A172 (cell line): Measurements from ENCODE around the gene RASGEF1B. TPM values are rescaled to one million over a fixed set of nuclear protein-coding genes. Genes with fewer than 3 reads are reported as not detected.

ENCODE experiments used
- DNase-seq: peaks from one replicate; pipeline ENCODE4 v3.0.0-alpha.2; 2015; ENCODE audit warnings: low spot score
- total RNA-seq: library from RNA; depleted of rRNA; stranded (reverse); fragments of >200 nt; shearing (Covaris generic); gene quantifications from 2 replicates; pipeline ENCODE4 v1.2.3, GENCODE V29; 2014

RASGEF1B gene
- total RNA-seq, 1 experiment from 2014 or later, result not detected

DNA sequence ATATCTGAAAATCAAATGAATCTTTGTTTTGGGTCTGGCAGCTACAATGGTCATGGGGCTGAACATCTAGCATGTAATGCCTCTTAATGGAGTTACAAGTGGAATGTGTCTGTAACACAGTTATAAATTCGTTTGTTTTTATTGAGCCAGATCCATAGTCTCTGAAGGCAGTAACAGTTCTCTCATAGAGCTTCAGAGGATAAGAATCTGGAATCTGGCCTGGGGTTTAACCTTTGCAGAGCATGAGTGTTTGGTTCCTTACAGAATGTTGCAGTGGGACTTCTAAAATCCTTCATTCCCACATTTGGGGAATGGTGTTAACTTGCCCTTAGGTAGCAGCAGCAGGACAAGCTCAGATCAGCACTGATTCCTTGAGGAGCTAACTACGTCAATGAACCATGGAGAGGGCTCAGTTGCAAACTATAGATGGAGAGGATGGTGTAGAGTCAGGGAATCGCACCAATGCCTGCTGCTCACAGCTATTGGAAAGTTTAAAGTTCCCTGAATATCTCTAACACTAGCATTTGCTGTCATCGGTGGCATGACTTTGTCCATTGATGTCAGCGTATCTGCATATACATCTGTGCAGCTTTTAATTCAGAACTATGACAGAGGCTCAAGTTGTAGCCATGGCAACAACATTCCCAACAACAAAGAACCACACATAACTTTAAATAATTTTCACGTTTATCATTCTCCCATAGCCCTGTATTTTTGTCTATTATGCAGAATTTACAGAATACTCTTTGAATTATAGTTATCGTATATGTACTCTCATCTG, 72.2 kb downstream of the RASGEF1B start:
- DNase-seq, result no peak

DNA sequence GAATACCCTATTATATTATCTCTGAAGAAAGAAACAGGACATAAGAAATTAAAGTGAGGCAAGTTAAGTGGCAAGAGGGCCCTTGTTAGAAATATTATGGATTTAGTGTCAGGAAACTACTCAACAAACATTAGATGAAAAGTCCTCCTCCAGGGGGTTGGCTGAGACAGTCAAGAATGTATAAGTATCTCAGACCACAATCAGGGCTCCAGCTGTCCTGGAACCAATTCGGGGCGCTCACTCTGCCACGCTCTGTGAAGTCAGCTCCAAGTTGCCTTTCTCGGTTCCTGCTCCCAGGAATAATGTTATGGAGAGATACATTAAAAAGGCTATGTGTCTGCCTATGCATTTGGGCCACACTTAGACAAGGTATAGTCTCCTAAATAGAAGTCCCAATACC, 73.3 kb downstream of the RASGEF1B start:
- DNase-seq, result no peak

DNA sequence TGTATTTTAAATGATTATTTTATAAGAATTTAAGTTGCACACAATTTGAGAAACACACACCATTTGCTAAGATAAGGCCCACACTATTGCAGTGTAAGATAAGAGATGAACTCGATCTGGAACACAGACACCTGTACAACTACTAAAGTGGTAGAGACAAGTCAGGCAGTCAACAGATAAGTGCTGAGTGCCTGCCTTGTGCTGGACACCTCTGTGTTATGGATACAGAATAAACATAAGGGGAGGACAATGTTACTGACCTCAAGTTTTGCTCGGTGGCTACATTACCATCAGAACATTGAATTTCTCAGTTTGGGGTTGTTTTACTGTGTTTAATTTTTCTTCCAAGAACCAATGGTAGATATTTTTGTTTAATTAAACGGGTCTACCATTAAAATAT, 74.1 kb downstream of the RASGEF1B start:
- DNase-seq, result no peak

DNA sequence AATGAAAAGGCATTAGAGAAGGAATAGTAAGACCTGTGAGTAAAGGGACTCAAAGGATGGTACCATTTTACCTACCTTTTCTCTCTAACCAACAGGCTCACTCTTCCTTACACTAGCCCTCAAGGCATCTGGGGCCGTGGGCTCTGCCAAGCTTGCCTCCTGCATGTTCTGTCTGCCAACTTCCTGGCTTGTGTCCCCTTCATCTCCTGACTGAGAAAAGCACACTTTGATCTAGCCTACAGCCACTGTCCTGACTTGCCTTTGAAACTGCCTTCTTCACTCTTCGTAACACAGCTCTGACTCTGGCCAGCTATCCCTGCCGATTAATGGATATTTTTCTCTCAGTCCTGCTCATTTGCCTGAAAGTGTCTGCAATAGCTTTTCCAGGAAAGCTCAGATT, 76.5 kb downstream of the RASGEF1B start:
- DNase-seq, result no peak

DNA sequence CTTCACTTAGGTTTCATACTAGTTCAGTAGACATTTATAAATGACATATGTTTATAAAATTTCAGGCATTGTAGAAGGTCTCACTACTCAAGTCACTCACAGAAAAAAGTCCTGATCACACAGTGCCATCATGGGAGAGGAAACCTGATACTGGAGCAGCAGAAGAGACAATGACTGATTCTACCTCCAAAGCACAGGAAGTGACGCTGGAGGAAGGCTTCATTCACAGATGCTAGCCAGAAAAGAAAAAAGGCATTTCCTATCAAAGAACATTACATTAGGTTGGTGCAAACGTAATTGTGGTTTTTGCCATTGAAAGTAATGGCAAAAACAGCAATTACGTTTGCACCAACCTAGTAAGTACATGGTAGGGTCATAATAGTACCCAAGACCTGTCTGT, 79.5 kb downstream of the RASGEF1B start:
- DNase-seq, result no peak

DNA sequence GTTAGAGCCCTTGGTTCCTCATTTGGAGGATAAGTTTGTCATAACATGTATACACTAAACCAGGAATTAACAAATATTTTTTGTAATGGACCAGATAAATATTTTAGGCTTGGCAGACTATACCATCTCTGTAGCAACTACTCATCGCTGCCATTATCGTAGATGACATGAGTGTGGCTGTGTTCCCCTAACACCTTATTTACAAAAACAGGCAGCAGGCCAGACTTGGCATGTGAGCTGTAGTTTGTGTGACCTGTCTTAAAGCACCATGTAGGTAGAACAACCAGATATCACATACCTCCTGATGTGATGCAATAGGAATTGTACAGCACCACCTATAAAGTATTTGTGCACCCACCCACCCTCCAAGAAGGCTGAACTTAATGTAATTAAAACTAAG, 82.0 kb downstream of the RASGEF1B start:
- DNase-seq, result no peak

DNA sequence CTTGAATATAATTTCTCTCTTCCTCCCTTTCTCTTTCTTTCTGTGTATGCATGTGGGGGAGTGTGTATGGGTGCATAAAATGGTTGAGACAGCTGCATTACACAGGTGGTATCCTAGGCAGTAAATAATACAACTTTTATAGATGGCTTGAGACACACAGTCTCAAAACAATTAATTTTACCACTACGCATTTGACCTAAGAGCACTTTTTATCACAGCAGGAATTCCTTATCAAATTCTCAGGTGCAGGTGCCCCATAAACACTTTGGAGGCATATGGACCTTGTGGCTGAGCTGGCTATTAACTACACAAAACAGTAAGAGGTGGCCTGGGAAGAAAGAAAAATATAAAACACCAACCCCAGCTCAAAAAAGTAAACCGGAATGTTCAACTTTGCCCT, 91.3 kb downstream of the RASGEF1B start:
- DNase-seq, result no peak

DNA sequence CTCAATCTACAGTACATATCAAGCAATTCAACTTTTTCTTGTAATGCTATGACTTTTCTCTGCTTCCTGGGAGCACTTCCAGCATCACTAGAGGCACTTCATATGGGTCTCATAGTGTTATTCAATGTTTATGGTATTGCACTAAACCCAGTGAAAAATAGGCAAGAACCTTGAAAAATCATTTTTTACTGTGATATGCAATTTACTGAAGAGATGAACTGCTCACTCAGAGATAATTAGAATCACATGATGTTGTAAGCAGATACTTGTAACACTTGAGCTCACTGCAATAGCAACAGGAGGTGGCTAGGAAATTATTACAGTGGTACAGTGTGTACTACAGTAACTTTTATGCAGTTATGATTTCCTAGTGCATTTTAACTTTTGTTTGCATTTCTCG, 93.3 kb downstream of the RASGEF1B start:
- no peak for DNase-seq

DNA sequence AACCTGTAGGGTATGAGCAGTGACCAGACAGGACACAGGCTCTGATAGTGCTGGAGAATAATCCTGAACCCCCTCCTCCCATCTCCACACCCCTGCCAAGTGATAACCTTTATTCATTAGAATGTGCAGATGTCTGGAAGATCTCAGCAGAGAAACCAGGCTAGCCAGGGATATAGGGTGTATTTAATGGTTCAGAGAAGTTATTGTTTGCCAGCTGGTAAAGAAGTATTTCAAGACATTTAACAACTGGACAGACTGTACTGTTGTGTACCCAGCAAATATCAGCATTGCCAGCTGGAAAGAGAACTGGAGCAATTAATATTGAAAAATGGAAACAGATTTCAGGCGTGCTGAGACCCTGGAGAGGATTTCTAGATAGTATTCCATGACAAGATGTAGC, 94.5 kb downstream of the RASGEF1B start:
- DNase-seq, result no peak

DNA sequence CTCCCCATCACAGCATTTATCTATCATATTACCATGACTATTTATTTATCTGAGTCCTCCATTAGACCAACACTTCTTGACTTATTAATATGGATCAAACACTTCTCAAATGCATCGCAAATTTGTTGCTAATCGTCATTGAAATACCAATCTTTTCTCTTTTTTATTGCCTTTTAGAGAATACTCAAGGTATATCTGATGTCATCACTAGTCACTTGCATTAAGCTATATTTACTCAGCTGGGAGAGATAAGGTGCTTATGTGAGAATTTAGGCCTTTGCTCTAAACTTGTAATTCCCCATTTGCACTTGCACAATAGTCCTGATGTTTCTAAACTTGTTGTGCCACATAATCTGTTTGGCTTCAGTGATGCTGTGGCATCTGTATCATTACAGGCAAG, 95.0 kb downstream of the RASGEF1B start:
- DNase-seq, result no peak
